Natural killer cell (primary cell): ENCODE data around the gene GTPBP8. TPM values are rescaled to one million over a fixed set of nuclear protein-coding genes. Genes with fewer than 3 reads are reported as not detected.
A peak's percentile ranks its signal among the peaks of the same experiment; 100 is the strongest.

Source experiments
- ATAC-seq, 3 donors: fragments of 150-1000 bp in 2 of 3; fragments of 200-7000 bp in 1 of 3; cut with Tn5 transposase; 1 replicate in 1 of 3; 2 replicates in 2 of 3; pipeline ENCODE4 v1.10.0; 2021; ENCODE audit warnings: mild to moderate bottlenecking in 2 of 3, moderate library complexity in 2 of 3
- DNase-seq, 2 donors: peaks; one replicate each; pipeline versions ENCODE4 v3.0.0 to v3.0.0-alpha.2; 2013 to 2021; ENCODE audit warnings: mixed read lengths in 1 of 2
- H3K27ac ChIP-seq: one replicate; pipeline ENCODE4 v1.5.1; 2013; ENCODE audit warnings: mild to moderate bottlenecking, low read length
- H3K27me3 ChIP-seq: one replicate; pipeline ENCODE4 v1.6.1; 2013; ENCODE audit warnings: low read length; ENCODE audit not compliant: control insufficient read depth, insufficient read depth
- H3K36me3 ChIP-seq: one replicate; pipeline ENCODE4 v1.6.1; 2013; ENCODE audit warnings: low read length; ENCODE audit not compliant: control insufficient read depth, insufficient read depth
- H3K4me1 ChIP-seq: one replicate; pipeline ENCODE4 v1.6.1; 2013; ENCODE audit warnings: low read length; ENCODE audit not compliant: control insufficient read depth, insufficient read depth
- H3K4me3 ChIP-seq: one replicate; pipeline ENCODE4 v1.5.1; 2013; ENCODE audit warnings: low read length
- H3K9me3 ChIP-seq: one replicate; pipeline ENCODE4 v1.6.1; 2013; ENCODE audit warnings: low read length; ENCODE audit not compliant: control insufficient read depth, insufficient read depth
- H3K27ac Mint-ChIP-seq, 2 donors: one replicate each; pipeline ENCODE4 v1.8.0; 2022; ENCODE audit warnings: mild to moderate bottlenecking in 2 of 2, mixed read lengths in 2 of 2, moderate library complexity in 1 of 2
- H3K27me3 Mint-ChIP-seq, 2 donors: one replicate each; pipeline ENCODE4 v1.8.0; 2022; ENCODE audit warnings: low read depth in 2 of 2, mixed read lengths in 2 of 2
- H3K36me3 Mint-ChIP-seq: one replicate; pipeline ENCODE4 v1.8.0; 2022; ENCODE audit warnings: mixed read lengths
- H3K4me1 Mint-ChIP-seq, 2 donors: one replicate each; pipeline ENCODE4 v1.8.0; 2022; ENCODE audit warnings: mixed read lengths in 2 of 2
- H3K4me3 Mint-ChIP-seq: one replicate; pipeline ENCODE4 v1.8.0; 2022; ENCODE audit warnings: mild to moderate bottlenecking, moderate library complexity, mixed read lengths
- H3K9me3 Mint-ChIP-seq, 2 donors: one replicate each; pipeline ENCODE4 v1.8.0; 2022; ENCODE audit warnings: mixed read lengths in 2 of 2
- WGBS: methylation state at CpG from one replicate; pipeline ENCODE4 v1.1.7; 2013; ENCODE audit warnings: missing lambda C conversion rate; ENCODE audit not compliant: insufficient coverage; 5-methylcytosine and 5-hydroxymethylcytosine counted together
- intact Hi-C: fragments of 100-400 bp; cut with micrococcal nuclease; formaldehyde crosslinking; loops from one replicate; pipeline ENCODE4 v1.14.2; 2022
- total RNA-seq, 4 donors: library from RNA; stranded (reverse); fragments of 120-200 nt in 1 of 4; gene quantifications; one replicate each; pipeline versions ENCODE4 v1.2.3 to v1.2.4, GENCODE V29; 2013 to 2022
- TF ChIP-seq, protein P1 (sequence below): fragments of 200-600 bp; IDR thresholded peaks from one replicate; pipeline ENCODE4 v1.8.0; 2022; ENCODE audit warnings: antibody characterized with exemption

The GTPBP8 gene
- total RNA-seq, 3 donors from 2014 or later (not counting 1 experiment from before 2014, with no cell fraction given) = 16.6 to 28.6 (median 16.8) TPM

- peak in 1 of 3 donors; percentile 4 for ATAC-seq
- H3K27me3 ChIP-seq = no peaks in the 10 kb centered on the region
- Mint-ChIP-seq H3K27me3 (no peaks in the 10 kb centered on the region), H3K9me3 (no peaks in the 10 kb centered on the region), H3K4me3 (peak overlapping the region; percentile 94), H3K4me1 (peaks cover 34 to 41% of the 10 kb centered on the region in 2 donors), H3K36me3 (no peaks in the 10 kb centered on the region), H3K27ac (peak overlapping the region; percentile 89 to 92)
- peak overlapping the region; percentile 94 for H3K27ac ChIP-seq
- peak in 1 of 2 donors; percentile 51 for DNase-seq
- H3K4me1 ChIP-seq = peaks cover 10% of the 10 kb centered on the region
- peak overlapping the region; percentile 75 for H3K4me3 ChIP-seq
- TF ChIP-seq, protein P1, sequence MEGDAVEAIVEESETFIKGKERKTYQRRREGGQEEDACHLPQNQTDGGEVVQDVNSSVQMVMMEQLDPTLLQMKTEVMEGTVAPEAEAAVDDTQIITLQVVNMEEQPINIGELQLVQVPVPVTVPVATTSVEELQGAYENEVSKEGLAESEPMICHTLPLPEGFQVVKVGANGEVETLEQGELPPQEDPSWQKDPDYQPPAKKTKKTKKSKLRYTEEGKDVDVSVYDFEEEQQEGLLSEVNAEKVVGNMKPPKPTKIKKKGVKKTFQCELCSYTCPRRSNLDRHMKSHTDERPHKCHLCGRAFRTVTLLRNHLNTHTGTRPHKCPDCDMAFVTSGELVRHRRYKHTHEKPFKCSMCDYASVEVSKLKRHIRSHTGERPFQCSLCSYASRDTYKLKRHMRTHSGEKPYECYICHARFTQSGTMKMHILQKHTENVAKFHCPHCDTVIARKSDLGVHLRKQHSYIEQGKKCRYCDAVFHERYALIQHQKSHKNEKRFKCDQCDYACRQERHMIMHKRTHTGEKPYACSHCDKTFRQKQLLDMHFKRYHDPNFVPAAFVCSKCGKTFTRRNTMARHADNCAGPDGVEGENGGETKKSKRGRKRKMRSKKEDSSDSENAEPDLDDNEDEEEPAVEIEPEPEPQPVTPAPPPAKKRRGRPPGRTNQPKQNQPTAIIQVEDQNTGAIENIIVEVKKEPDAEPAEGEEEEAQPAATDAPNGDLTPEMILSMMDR = no peak
- H3K9me3 ChIP-seq = no peaks in the 10 kb centered on the region
- peaks cover 26% of the 10 kb centered on the region for H3K36me3 ChIP-seq
- intact Hi-C loops = loop anchor here (1.0 kb wide), 1 partner anchor 27 kb away; no protein-coding TSS in a partner anchor
- 15% methylated on average over 13 of the region's 13 CpGs for WGBS
Measured at GRCh38 chr3:113018536-113019181, 27.9 kb downstream of the GTPBP8 start.

DNA sequence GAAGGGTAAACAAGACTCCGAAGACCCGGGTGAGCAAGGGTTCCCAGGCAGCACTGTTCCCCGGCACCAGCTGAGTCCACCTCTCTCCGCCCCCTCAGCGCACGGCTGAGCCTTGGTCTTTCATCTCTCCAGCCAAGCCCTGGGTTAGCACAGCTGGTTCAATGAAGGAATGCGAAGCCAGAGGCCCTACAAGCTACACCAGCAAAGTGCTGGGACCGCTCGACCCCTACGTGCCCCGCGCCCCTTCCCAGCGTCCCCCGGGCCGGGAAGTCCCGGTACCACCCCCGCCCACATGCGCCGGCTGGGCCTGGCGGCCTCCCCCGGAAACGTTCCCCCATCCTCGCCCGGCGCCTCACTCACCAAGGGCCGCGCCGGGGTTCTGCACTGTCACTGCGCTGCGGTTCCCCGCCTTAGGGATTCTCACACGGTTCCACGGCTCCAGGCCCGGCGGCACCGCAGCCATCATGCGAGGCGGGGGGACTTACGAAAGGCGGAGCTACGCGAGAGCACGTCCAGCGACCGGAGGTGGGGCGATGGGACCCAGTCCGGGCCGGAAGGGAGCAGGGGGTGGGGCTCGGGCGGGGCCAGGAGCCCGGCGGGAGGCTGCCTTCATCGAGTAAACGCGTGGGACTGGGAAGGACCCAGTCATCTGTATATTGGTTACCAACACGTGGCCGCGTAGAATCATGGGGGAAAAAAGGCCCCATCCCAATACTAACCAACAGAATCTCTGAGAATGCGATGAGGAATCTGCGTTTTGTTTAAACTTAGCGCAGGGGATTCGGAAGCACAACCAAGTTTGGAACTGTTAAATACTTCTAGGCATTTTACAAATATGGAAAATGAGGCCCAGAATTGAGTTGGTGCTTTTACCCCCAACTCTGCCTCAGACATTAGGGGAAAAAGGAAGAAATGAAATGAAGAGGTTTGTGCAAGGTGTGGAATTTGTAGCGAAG, 28.7 kb downstream of the GTPBP8 start:
- Mint-ChIP-seq H3K27ac (peak overlapping the region; percentile 89 to 92), H3K4me1 (peaks cover 31 to 39% of the 10 kb centered on the region in 2 donors), H3K9me3 (no peaks in the 10 kb centered on the region), H3K4me3 (peak overlapping the region; percentile 94), H3K27me3 (no peaks in the 10 kb centered on the region), H3K36me3 (no peaks in the 10 kb centered on the region)
- peak overlapping the region; percentile 75 for H3K4me3 ChIP-seq
- H3K27ac ChIP-seq = peak overlapping the region; percentile 94
- H3K36me3 ChIP-seq = peaks cover 21% of the 10 kb centered on the region
- intact Hi-C loops = loop anchor here (1.0 kb wide), 1 partner anchor 28 kb away; no protein-coding TSS in a partner anchor
- no peaks in the 10 kb centered on the region for H3K27me3 ChIP-seq
- ATAC-seq = peak; percentile 91 to 97 (median 92)
- TF ChIP-seq, protein P1 = no peak
- no peaks in the 10 kb centered on the region for H3K9me3 ChIP-seq
- 2% methylated on average over 63 of the region's 63 CpGs for WGBS
- peaks cover 10% of the 10 kb centered on the region for H3K4me1 ChIP-seq
- peak; percentile 85 to 92 for DNase-seq

- Mint-ChIP-seq H3K27ac (peak overlapping the region; percentile 89 to 92), H3K4me3 (no peak overlapping the region), H3K27me3 (no peaks in the 10 kb centered on the region), H3K36me3 (no peaks in the 10 kb centered on the region), H3K9me3 (no peaks in the 10 kb centered on the region), H3K4me1 (peaks cover 31 to 33% of the 10 kb centered on the region in 2 donors)
- Histone ChIP-seq H3K27ac (no peak overlapping the region), H3K36me3 (peaks cover 6% of the 10 kb centered on the region), H3K4me1 (peaks cover 10% of the 10 kb centered on the region), H3K9me3 (no peaks in the 10 kb centered on the region), H3K4me3 (no peak overlapping the region), H3K27me3 (no peaks in the 10 kb centered on the region)
- 95% methylated on average over 2 of the region's 2 CpGs for WGBS
- intact Hi-C loops = no loop called here
- no peak for ATAC-seq
- DNase-seq = no peak
- TF ChIP-seq, protein P1 = no peak
Measured at GRCh38 chr3:113021471-113021870, 30.7 kb downstream of the GTPBP8 start.
